DOHH2 (cell line): ENCODE results near the gene RBFOX2.
A peak's percentile ranks its signal among the peaks of the same experiment; 100 is the strongest.

Source experiments
- H3F3A ChIP-seq: fragments of 200-600 bp; sonication (generic), shearing (Covaris generic); 2 replicates; pipeline ENCODE4 v1.6.0; 2016; ENCODE audit warnings: antibody characterized with exemption, mild to moderate bottlenecking; ENCODE audit not compliant: control insufficient read depth, insufficient read depth
- H3K27ac ChIP-seq: fragments of 200-600 bp; sonication (generic); 2 replicates; pipeline ENCODE4 v1.5.1; 2014; ENCODE audit warnings: low read depth, mild to moderate bottlenecking, low read length, moderate library complexity
- H3K27me3 ChIP-seq: fragments of 200-600 bp; sonication (generic); 2 replicates; pipeline ENCODE4 v1.6.1; 2014; ENCODE audit warnings: mild to moderate bottlenecking, low read length, mixed read lengths; ENCODE audit not compliant: control insufficient read depth
- H3K36me3 ChIP-seq: fragments of 200-600 bp; sonication (generic); 2 replicates; pipeline ENCODE4 v1.6.1; 2014; ENCODE audit warnings: mild to moderate bottlenecking, low read length, moderate library complexity, mixed read lengths; ENCODE audit not compliant: control insufficient read depth
- H3K4me1 ChIP-seq: fragments of 200-600 bp; sonication (generic); 2 replicates; pipeline ENCODE4 v1.6.1; 2014; ENCODE audit warnings: mild to moderate bottlenecking, low read length, mixed read lengths; ENCODE audit not compliant: control insufficient read depth
- H3K4me2 ChIP-seq: fragments of 200-600 bp; sonication (generic); 2 replicates; pipeline ENCODE4 v1.6.0; 2014; ENCODE audit warnings: mild to moderate bottlenecking, low read length, moderate library complexity
- H3K4me3 ChIP-seq: fragments of 200-600 bp; sonication (generic); 2 replicates; pipeline ENCODE4 v1.5.1; 2014; ENCODE audit warnings: mild to moderate bottlenecking, low read length, mixed read lengths
- H3K79me2 ChIP-seq: fragments of 200-600 bp; sonication (generic); 2 replicates; pipeline ENCODE4 v1.6.1; 2014; ENCODE audit warnings: mild to moderate bottlenecking, low read length, mixed read lengths; ENCODE audit not compliant: control insufficient read depth
- H3K9me2 ChIP-seq: fragments of 200-600 bp; sonication (generic); replicated peaks from 2 replicates; pipeline ENCODE4 v1.6.1; 2014; ENCODE audit warnings: mild to moderate bottlenecking, low read length, mixed read lengths; ENCODE audit not compliant: control insufficient read depth
- H3K9me3 ChIP-seq: fragments of 200-600 bp; sonication (generic); 2 replicates; pipeline ENCODE4 v1.6.1; 2014; ENCODE audit warnings: antibody characterized with exemption, low read length, mixed read lengths; ENCODE audit not compliant: control insufficient read depth, insufficient read depth
- H4K20me1 ChIP-seq: fragments of 200-600 bp; sonication (generic); 2 replicates; pipeline ENCODE4 v1.6.0; 2014; ENCODE audit warnings: low read depth, mild to moderate bottlenecking, antibody characterized with exemption, low read length, moderate library complexity; ENCODE audit not compliant: control insufficient read depth, insufficient read depth
- EZH2phosphoT487 ChIP-seq: fragments of 200-600 bp; sonication (generic); IDR thresholded peaks from 2 replicates; pipeline ENCODE4 v1.6.1; 2017; ENCODE audit warnings: borderline replicate concordance, mild to moderate bottlenecking, antibody characterized with exemption, low read length, moderate library complexity, mixed read lengths
- TF ChIP-seq, protein P1 (sequence below): fragments of 200-600 bp; sonication (generic); IDR thresholded peaks from one replicate; pipeline ENCODE4 v1.5.1; 2014; ENCODE audit warnings: antibody characterized with exemption, mild to moderate bottlenecking, low read depth, low read length; ENCODE audit not compliant: poor library complexity, severe bottlenecking

Gene RBFOX2

DNA sequence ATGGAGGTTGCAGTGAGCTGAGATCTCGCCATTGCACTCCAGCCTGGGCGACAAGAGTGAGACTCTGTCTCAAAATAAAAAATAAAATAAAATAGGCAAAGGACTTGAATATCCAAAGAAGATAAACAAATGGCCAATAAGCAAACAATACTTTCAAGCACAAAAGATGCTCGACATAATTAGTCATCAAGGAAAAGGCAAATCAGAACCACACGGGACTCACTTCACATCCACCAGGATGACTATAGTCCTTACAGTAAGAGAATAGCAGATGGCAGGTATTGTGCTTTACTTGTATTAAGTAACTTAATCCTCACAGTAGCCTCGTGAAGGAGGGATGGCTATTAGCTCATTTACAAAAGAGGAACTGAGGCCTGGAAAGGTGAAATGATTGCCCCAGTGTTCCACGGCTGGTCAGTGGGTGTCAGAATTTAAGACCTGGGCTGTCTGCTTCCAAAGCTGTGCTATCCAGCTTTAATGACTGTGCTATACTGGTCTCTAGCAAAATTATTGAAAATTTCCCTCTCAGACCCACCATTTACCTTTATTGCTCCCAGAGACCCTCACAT is 40.2 kb upstream of the RBFOX2 start:
- H3K79me2 ChIP-seq = no peaks in the 10 kb centered on the region
- no peak overlapping the region for H3K4me2 ChIP-seq
- no peaks in the 10 kb centered on the region for H3K27me3 ChIP-seq
- no peak overlapping the region for H3K4me3 ChIP-seq
- no peak overlapping the region for H3K27ac ChIP-seq
- no peaks in the 10 kb centered on the region for H3K9me2 ChIP-seq
- no peaks in the 10 kb centered on the region for H3F3A ChIP-seq
- H3K4me1 ChIP-seq = peaks cover 17% of the 10 kb centered on the region
- no peaks in the 10 kb centered on the region for H4K20me1 ChIP-seq
- no peaks in the 10 kb centered on the region for H3K9me3 ChIP-seq
- TF ChIP-seq EZH2phosphoT487 = no peak
- TF ChIP-seq, protein P1, sequence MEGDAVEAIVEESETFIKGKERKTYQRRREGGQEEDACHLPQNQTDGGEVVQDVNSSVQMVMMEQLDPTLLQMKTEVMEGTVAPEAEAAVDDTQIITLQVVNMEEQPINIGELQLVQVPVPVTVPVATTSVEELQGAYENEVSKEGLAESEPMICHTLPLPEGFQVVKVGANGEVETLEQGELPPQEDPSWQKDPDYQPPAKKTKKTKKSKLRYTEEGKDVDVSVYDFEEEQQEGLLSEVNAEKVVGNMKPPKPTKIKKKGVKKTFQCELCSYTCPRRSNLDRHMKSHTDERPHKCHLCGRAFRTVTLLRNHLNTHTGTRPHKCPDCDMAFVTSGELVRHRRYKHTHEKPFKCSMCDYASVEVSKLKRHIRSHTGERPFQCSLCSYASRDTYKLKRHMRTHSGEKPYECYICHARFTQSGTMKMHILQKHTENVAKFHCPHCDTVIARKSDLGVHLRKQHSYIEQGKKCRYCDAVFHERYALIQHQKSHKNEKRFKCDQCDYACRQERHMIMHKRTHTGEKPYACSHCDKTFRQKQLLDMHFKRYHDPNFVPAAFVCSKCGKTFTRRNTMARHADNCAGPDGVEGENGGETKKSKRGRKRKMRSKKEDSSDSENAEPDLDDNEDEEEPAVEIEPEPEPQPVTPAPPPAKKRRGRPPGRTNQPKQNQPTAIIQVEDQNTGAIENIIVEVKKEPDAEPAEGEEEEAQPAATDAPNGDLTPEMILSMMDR = no peak
- H3K36me3 ChIP-seq = no peaks in the 10 kb centered on the region

DNA sequence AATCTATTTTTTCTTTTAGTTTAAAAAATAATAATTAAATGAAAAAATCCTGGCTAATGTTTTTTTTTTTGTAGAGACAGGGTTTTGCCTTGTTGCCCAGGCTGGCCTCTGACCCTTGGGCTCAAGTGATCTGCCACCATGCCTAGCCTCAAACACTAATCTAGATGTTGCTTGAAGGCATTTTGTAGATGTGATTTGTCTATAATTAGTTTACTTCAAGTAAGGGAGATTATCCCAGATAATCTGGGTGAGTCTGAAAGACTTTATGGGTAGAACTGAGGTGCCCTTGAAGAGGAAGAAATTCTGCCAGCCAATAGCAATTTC is 38.6 kb upstream of the RBFOX2 start:
- Histone ChIP-seq H3K9me3 (no peaks in the 10 kb centered on the region), H3K9me2 (no peaks in the 10 kb centered on the region), H3K27ac (no peak overlapping the region), H3K27me3 (no peaks in the 10 kb centered on the region), H4K20me1 (no peaks in the 10 kb centered on the region), H3K4me1 (peaks cover 17% of the 10 kb centered on the region), H3K36me3 (no peaks in the 10 kb centered on the region), H3K4me3 (no peak overlapping the region), H3K79me2 (no peaks in the 10 kb centered on the region), H3F3A (no peaks in the 10 kb centered on the region), H3K4me2 (no peak overlapping the region)
- TF ChIP-seq EZH2phosphoT487 = no peak
- TF ChIP-seq, protein P1 = no peak

DNA sequence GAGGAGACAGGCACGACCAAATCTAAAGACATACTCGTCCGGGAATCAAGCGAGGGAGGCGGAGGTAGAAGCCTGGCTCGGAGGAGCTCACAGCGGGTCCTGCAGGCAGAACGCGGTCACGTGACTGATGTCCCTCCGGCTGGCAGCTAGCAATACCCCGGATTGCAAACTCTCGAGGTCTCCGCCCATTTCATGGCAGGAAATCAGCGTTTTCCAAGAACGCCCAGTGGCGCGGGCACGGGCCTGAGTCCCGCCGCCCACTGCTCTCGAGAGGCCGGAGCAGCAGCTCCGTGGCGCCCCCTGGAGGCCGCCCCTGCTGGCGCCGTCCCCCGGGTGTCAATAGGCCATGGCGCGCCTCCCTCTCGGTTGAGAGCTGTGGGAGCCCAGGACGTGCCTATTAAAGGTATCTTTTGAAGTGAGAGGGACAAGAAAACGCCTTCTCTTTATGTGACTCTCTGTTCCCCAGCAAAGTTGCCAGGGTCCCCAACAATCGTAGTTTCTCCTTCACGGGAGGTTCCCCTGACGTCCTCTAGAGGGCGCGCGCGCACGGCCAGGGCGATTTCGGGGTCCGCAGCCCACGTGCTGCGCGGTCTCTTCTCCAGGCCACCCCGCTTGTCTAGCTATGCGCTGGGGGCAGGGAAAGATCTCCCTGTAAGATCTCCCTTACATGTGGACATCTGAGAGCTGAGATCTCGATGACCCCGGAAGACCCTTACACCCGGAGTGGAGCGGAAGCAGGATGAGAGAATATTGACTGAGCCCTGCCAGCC is 37.3 kb upstream of the RBFOX2 start:
- Histone ChIP-seq H4K20me1 (no peaks in the 10 kb centered on the region), H3K9me3 (no peaks in the 10 kb centered on the region), H3K4me1 (peaks cover 17% of the 10 kb centered on the region), H3K9me2 (no peaks in the 10 kb centered on the region), H3K4me2 (peak overlapping the region; percentile 80), H3K79me2 (no peaks in the 10 kb centered on the region), H3K4me3 (peak overlapping the region; percentile 75), H3K27me3 (no peaks in the 10 kb centered on the region), H3K27ac (no peak overlapping the region), H3F3A (no peaks in the 10 kb centered on the region), H3K36me3 (no peaks in the 10 kb centered on the region)
- TF ChIP-seq EZH2phosphoT487 = no peak
- TF ChIP-seq, protein P1 = peak; percentile 100
